HG03108 (cell line): ENCODE measurements around the gene SCAP.
A peak's percentile ranks its signal among the peaks of the same experiment; 100 is the strongest.

Source experiments
- ATAC-seq: cut with Tn5 transposase; IDR thresholded peaks from one replicate; pipeline ENCODE4 v1.9.1; 2021; ENCODE audit warnings: moderate library complexity; ENCODE audit not compliant: unreplicated experiment

The SCAP gene

GRCh38 chr3:47404431-47404876 is 71.3 kb downstream of the SCAP start:
- ATAC-seq: no peak

- ATAC-seq: no peak
Observed at GRCh38 chr3:47399531-47400270, 76.0 kb downstream of the SCAP start.

- no peak for ATAC-seq
Observed at GRCh38 chr3:47399016-47399415, 76.7 kb downstream of the SCAP start.

- ATAC-seq: no peak
Observed at GRCh38 chr3:47398228-47398627, 77.5 kb downstream of the SCAP start.

DNA sequence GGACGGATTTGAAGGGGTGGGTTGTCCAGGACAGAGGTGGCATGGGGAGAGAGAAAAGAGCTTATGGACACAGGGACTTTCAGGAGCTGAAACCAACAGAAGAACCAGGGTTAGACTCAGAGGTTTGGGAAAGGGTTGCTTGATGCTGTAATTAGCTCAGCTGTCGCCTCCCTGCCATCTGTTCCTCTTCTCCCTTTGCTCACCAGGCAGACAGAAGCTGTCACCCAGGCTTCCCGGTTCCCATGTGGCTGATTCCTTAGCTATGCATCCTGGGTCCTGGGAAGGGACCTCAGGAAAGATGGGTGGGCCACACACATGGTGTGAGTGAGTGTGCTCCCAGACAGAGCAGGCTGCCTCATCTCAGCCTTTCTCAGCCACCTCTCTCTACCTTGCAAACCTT is 80.9 kb downstream of the SCAP start:
- no peak for ATAC-seq

GRCh38 chr3:47394140-47394870 is 81.4 kb downstream of the SCAP start:
- ATAC-seq: no peak

- no peak for ATAC-seq
Observed at GRCh38 chr3:47392933-47393332, 82.8 kb downstream of the SCAP start.

GRCh38 chr3:47385796-47386195 is 89.9 kb downstream of the SCAP start:
- no peak for ATAC-seq

DNA sequence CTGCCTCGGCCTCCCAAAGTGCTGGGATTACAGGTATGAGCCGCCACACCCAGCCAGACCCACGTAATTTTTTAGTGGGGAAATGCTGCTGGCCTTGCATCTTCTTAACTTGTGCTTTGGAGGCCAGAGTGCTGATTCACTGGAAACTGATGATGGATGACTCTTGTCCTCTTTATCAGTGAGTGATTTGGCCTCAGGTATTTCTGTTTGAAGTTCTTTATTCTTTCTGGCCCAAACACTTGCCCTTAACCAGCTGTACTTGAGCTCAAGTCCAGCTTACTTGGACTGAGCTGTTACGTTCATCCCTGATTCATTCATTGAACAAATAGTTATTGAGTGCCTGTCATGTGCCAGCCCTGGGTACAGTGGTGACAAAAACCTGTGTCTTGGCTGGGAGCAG is 90.7 kb downstream of the SCAP start:
- ATAC-seq: no peak

DNA sequence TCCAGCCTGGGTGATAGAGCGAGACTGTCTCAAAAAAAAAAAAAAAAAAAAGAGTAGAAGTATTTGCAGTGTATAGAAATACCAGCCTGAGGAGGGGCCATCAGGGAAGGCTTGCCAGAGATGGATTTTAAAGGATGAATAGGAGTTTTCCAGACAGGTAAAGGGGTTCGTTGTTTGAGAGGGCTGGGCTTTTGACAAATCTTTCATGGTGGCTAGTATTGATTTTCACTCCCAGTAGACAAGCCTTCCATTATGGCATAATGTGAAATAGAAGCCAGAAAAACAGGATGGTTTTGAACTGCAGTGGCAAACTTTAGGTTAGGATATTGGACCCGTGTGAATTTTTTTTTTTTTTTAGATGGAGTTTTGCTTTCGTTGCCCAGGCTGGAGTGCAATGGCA is 91.3 kb downstream of the SCAP start:
- ATAC-seq: no peak

- ATAC-seq: peak; percentile 54
Observed at GRCh38 chr3:47381317-47382157, 94.2 kb downstream of the SCAP start.

DNA sequence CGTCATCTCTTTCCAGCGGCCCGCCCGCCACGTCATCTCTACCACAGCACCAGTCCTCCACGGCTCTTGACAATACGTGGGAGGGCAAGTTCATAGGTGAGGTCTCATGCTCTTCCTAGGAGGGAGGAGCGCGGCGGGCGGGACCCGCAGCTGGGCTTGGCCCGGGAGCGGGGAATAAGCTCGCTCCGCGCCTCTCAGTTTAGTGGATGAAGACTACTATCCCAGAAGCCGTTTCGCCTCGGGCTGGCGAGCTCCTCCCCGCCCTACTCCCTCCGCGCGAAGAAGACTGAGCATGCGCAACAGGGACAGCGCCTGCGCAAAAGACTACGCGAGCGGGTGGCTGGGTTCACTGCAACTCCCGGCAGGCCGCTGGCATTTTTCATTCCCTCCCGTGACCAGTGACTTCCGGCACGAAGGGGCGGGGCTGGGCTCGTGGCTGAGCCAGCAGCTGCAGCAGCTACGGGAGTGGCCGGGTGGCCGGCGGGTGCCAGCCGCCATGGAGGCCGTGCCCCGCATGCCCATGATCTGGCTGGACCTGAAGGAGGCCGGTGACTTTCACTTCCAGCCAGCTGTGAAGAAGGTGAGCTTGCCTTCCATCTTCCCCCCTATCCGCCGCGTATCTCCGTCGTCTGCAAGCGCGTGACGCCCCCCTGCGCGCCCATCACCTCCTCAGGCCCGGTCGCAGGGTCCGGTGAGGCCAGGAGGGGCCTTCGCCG is 95.0 kb downstream of the SCAP start, which contains the start of gene PTPN23:
Gene PTPN23 (plus strand): TSS at position 421 of the 716 bp plus-strand sequence. CDS start 76 bp downstream, at position 497.
- peak; percentile 77 for ATAC-seq

DNA sequence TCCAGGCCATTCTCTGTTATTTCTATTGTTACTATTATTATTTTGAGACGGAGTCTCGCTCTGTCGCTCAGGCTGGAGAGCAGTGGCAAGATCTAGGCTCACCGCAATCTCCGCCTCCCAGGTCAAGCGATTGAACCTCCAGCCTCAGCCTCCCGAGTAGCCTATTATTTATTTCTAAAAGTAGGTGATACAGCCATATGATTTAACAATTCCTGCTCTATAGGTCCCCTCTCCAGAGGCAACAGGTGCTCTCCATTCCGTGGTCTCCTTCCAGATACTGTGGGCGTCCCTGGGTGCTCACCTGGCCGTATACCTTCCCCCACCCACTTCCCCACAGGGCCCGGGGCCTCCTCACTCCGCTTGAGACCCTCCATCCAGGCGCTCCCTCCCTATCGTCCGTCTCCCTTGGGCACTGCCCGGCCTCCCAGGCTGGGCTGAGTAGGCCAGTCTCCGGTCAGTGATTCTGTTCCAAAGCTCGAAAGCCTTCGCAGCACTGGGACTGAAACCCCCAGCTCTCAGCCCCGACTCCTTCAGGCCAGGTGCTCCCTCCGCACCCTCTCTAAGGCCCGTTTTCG is 95.6 kb downstream of the SCAP start:
- peak; percentile 6 for ATAC-seq

- ATAC-seq: no peak
Observed at GRCh38 chr3:47379411-47379899, 96.3 kb downstream of the SCAP start.

DNA sequence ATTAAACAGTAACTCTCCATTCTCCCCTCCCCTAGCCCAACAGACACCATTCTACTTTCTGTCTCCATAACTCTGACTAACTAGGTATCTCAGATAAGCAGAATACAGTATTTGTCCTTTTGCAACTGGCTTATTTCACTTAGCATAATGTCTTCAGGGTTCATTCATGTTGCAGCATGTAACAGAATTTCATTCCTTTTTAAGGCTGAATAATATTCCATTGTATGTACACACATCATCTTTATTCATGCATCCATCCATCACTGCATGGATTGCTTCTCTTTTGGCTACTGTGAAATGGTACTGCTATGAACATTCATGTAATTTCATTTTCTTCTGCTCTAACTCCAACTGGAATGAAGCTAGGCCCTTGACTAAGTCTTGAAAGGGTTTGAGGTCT is 96.9 kb downstream of the SCAP start:
- no peak for ATAC-seq

- no peak for ATAC-seq
Observed at GRCh38 chr3:47377186-47377585, 98.6 kb downstream of the SCAP start.

- ATAC-seq: no peak
Observed at GRCh38 chr3:47376393-47376792, 99.3 kb downstream of the SCAP start.

DNA sequence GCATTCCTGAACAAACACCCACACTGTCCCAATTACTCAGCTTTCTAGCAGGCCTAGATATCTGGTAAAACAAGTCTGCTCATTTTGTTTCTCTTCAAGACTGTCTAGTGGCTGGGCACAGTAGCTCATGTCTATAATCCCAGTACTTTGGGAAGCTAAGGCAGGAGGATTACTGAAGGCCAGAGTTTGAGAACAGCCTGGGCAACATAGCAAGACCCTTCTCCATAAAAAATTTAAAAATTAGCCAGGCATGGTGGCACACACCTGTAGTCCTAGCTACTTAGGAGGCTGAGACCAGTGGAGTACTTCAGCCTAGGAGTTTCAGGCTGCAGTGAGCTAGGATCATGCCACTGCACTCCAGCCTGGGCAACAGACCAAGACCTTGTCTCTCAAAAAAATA is 101.2 kb downstream of the SCAP start:
- ATAC-seq: no peak

GRCh38 chr3:47370887-47371697 is 104.6 kb downstream of the SCAP start:
- no peak for ATAC-seq
